ENCODE results near the gene RFX2.

- TF ChIP-seq EZH2 (IDR thresholded peaks at IDR 0.05) (no peak), CTCF (IDR thresholded peaks at IDR 0.05) (no peak)
Measured at GRCh38 chr19:6044056-6044805, 66.1 kb downstream of the RFX2 start.
